HepG2 (cell line): ENCODE data around the gene PPIL6. TPM values are rescaled to one million over a fixed set of nuclear protein-coding genes. Genes with fewer than 3 reads are reported as not detected.
A peak's percentile ranks its signal among the peaks of the same experiment; 100 is the strongest.

ENCODE experiments used
- GLI4 ChIP-seq: sonication (generic); formaldehyde crosslinking; IDR thresholded peaks from 2 replicates; pipeline ENCODE4 v1.5.1; 2020; ENCODE audit warnings: missing genetic modification reagents, mild to moderate bottlenecking, moderate library complexity, borderline replicate concordance
- IKZF4 ChIP-seq: sonication (generic); formaldehyde crosslinking; IDR thresholded peaks from 2 replicates; pipeline ENCODE4 v1.5.1; 2020; ENCODE audit warnings: borderline replicate concordance, mild to moderate bottlenecking, low read depth, missing genetic modification reagents; ENCODE audit errors: not compliant biosample characterization
- NR2F2 ChIP-seq: IDR thresholded peaks from 2 replicates; pipeline ENCODE4 v1.6.1; 2012; ENCODE audit warnings: low read depth, inconsistent platforms, borderline replicate concordance
- NR3C1 ChIP-seq: sonication (generic); formaldehyde crosslinking; IDR thresholded peaks from 2 replicates; pipeline ENCODE4 v1.4.0; 2020; ENCODE audit warnings: missing genetic modification reagents
- PHF5A ChIP-seq: IDR thresholded peaks from one replicate; pipeline ENCODE4 v1.6.1; 2018; ENCODE audit warnings: low read depth, missing genetic modification reagents; ENCODE audit not compliant: unreplicated experiment
- TEAD2 ChIP-seq: sonication (generic); formaldehyde crosslinking; IDR thresholded peaks from 2 replicates; pipeline ENCODE4 v1.9.0; 2021; ENCODE audit warnings: missing genetic modification reagents
- YEATS4 ChIP-seq: sonication (generic); formaldehyde crosslinking; IDR thresholded peaks from 2 replicates; pipeline ENCODE4 v1.4.0; 2020; ENCODE audit warnings: missing genetic modification reagents, borderline replicate concordance
- ZBTB38 ChIP-seq: sonication (generic); formaldehyde crosslinking; IDR thresholded peaks from 2 replicates; pipeline ENCODE4 v1.5.1; 2020; ENCODE audit warnings: mild to moderate bottlenecking, missing genetic modification reagents
- ZFP1 ChIP-seq: IDR thresholded peaks from 2 replicates; pipeline ENCODE4 v1.6.1; 2016
- ZNF143 ChIP-seq: sonication (generic); formaldehyde crosslinking; IDR thresholded peaks from 2 replicates; pipeline ENCODE4 v1.4.0; 2020; ENCODE audit warnings: missing genetic modification reagents
- ZNF501 ChIP-seq: sonication (generic); formaldehyde crosslinking; IDR thresholded peaks from 2 replicates; pipeline ENCODE4 v1.5.1; 2020; ENCODE audit warnings: mild to moderate bottlenecking, moderate library complexity, missing genetic modification reagents
- ZNF75D ChIP-seq: sonication (generic); formaldehyde crosslinking; IDR thresholded peaks from 2 replicates; pipeline ENCODE4 v1.8.1; 2023; ENCODE audit warnings: missing genetic modification reagents, mild to moderate bottlenecking, borderline replicate concordance
- polyA plus RNA-seq, 8 experiments: library from polyadenylated mRNA; depleted of rRNA in 3 of 8; stranded (reverse) in 7 of 8; unstranded in 1 of 8; fragments of >200 nt; fragmentation: Illumina TruSeq in 4 of 8; extraction: Trizol in 4 of 8; gene quantifications; 2 replicates each; pipeline versions ENCODE4 v1.2.1 to v1.2.3, GENCODE V29; 2011 to 2016; ENCODE audit warnings: low read depth in 4 of 8, missing spikeins in 1 of 8, mixed read lengths in 1 of 8; ENCODE audit not compliant: insufficient read depth in 1 of 8
- total RNA-seq, 5 experiments: library from RNA; depleted of rRNA; stranded (reverse); fragments of >200 nt; fragmentation: Illumina TruSeq; extraction: Trizol; gene quantifications; 2 replicates each; pipeline ENCODE4 v1.2.3, GENCODE V29; 2016; ENCODE audit warnings: low read depth in 1 of 5
- TF ChIP-seq, protein P1 (sequence below): sonication (generic); formaldehyde crosslinking; IDR thresholded peaks from 2 replicates; pipeline ENCODE4 v1.4.0; 2020; ENCODE audit warnings: missing genetic modification reagents
- TF ChIP-seq, protein P2 (sequence below): sonication (generic); formaldehyde crosslinking; IDR thresholded peaks from 2 replicates; pipeline ENCODE4 v1.9.0; 2021; ENCODE audit warnings: missing genetic modification reagents, borderline replicate concordance
- TF ChIP-seq, protein P3 (sequence below): sonication (generic); formaldehyde crosslinking; IDR thresholded peaks from 2 replicates; pipeline ENCODE4 v1.5.1; 2020; ENCODE audit warnings: mild to moderate bottlenecking, missing genetic modification reagents, borderline replicate concordance
- TF ChIP-seq, protein P4 (sequence below): sonication (generic); formaldehyde crosslinking; IDR thresholded peaks from 2 replicates; pipeline ENCODE4 v1.8.0; 2022; ENCODE audit warnings: missing genetic modification reagents, mild to moderate bottlenecking, borderline replicate concordance
- TF ChIP-seq, protein P5 (sequence below): sonication (generic); formaldehyde crosslinking; IDR thresholded peaks from 2 replicates; pipeline ENCODE4 v1.8.0; 2022; ENCODE audit warnings: mild to moderate bottlenecking, missing genetic modification reagents, moderate library complexity

The PPIL6 gene
- total and polyA plus RNA-seq, 2 of the 13 experiments (the other 11 are each of a cell fraction or from before 2014, with no cell fraction given) = 0.22 to 0.46 TPM

DNA sequence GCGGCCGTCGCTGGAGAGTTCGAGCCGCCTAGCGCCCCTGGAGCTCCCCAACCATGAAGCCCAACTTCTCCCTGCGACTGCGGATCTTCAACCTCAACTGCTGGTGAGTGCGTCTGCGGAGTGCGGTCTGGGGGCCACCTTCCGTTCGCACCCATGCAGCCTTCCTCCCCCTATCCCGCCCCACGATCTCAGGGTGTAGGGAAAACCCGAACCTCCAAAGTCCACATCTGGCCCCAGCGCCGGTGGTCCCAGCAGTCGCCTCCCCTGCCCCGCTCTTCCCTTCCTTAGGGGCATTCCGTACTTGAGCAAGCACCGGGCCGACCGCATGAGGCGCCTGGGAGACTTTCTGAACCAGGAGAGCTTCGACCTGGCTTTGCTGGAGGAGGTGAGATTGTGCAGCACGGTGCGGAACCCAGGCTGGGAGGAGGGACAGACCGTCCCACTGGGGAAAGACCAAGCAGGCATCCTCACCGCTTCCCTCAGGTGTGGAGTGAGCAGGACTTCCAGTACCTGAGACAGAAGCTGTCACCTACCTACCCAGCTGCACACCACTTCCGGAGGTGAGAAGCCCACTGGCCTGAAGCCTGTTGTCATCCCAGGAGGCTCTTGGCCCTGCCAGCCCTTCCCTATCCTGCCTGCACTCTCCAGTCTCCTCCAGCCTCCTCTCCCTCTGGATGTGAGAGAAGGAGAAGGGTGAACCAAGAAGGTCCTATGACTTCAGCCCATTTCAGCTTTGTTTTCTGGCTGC is 815 bp upstream of the PPIL6 start (continued):
- TF ChIP-seq PHF5A (CRISPR knock-in tag) (no peak), ZNF75D (CRISPR knock-in tag) (no peak), ZBTB38 (CRISPR knock-in tag) (no peak), YEATS4 (CRISPR knock-in tag) (no peak), NR3C1 (CRISPR knock-in tag) (no peak), IKZF4 (CRISPR knock-in tag) (no peak), GLI4 (CRISPR knock-in tag) (no peak), ZNF501 (CRISPR knock-in tag) (peak; percentile 9; the same call in 1 of the 2 replicates), ZNF143 (CRISPR knock-in tag) (no peak), NR2F2 (no peak), ZFP1 (CRISPR knock-in tag) (no peak), TEAD2 (CRISPR knock-in tag) (no peak)
- TF ChIP-seq, protein P1, sequence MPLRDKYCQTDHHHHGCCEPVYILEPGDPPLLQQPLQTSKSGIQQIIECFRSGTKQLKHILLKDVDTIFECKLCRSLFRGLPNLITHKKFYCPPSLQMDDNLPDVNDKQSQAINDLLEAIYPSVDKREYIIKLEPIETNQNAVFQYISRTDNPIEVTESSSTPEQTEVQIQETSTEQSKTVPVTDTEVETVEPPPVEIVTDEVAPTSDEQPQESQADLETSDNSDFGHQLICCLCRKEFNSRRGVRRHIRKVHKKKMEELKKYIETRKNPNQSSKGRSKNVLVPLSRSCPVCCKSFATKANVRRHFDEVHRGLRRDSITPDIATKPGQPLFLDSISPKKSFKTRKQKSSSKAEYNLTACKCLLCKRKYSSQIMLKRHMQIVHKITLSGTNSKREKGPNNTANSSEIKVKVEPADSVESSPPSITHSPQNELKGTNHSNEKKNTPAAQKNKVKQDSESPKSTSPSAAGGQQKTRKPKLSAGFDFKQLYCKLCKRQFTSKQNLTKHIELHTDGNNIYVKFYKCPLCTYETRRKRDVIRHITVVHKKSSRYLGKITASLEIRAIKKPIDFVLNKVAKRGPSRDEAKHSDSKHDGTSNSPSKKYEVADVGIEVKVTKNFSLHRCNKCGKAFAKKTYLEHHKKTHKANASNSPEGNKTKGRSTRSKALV = no peak
- TF ChIP-seq, protein P2, sequence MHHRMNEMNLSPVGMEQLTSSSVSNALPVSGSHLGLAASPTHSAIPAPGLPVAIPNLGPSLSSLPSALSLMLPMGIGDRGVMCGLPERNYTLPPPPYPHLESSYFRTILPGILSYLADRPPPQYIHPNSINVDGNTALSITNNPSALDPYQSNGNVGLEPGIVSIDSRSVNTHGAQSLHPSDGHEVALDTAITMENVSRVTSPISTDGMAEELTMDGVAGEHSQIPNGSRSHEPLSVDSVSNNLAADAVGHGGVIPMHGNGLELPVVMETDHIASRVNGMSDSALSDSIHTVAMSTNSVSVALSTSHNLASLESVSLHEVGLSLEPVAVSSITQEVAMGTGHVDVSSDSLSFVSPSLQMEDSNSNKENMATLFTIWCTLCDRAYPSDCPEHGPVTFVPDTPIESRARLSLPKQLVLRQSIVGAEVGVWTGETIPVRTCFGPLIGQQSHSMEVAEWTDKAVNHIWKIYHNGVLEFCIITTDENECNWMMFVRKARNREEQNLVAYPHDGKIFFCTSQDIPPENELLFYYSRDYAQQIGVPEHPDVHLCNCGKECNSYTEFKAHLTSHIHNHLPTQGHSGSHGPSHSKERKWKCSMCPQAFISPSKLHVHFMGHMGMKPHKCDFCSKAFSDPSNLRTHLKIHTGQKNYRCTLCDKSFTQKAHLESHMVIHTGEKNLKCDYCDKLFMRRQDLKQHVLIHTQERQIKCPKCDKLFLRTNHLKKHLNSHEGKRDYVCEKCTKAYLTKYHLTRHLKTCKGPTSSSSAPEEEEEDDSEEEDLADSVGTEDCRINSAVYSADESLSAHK (CRISPR knock-in tag) = no peak
- TF ChIP-seq, protein P3, sequence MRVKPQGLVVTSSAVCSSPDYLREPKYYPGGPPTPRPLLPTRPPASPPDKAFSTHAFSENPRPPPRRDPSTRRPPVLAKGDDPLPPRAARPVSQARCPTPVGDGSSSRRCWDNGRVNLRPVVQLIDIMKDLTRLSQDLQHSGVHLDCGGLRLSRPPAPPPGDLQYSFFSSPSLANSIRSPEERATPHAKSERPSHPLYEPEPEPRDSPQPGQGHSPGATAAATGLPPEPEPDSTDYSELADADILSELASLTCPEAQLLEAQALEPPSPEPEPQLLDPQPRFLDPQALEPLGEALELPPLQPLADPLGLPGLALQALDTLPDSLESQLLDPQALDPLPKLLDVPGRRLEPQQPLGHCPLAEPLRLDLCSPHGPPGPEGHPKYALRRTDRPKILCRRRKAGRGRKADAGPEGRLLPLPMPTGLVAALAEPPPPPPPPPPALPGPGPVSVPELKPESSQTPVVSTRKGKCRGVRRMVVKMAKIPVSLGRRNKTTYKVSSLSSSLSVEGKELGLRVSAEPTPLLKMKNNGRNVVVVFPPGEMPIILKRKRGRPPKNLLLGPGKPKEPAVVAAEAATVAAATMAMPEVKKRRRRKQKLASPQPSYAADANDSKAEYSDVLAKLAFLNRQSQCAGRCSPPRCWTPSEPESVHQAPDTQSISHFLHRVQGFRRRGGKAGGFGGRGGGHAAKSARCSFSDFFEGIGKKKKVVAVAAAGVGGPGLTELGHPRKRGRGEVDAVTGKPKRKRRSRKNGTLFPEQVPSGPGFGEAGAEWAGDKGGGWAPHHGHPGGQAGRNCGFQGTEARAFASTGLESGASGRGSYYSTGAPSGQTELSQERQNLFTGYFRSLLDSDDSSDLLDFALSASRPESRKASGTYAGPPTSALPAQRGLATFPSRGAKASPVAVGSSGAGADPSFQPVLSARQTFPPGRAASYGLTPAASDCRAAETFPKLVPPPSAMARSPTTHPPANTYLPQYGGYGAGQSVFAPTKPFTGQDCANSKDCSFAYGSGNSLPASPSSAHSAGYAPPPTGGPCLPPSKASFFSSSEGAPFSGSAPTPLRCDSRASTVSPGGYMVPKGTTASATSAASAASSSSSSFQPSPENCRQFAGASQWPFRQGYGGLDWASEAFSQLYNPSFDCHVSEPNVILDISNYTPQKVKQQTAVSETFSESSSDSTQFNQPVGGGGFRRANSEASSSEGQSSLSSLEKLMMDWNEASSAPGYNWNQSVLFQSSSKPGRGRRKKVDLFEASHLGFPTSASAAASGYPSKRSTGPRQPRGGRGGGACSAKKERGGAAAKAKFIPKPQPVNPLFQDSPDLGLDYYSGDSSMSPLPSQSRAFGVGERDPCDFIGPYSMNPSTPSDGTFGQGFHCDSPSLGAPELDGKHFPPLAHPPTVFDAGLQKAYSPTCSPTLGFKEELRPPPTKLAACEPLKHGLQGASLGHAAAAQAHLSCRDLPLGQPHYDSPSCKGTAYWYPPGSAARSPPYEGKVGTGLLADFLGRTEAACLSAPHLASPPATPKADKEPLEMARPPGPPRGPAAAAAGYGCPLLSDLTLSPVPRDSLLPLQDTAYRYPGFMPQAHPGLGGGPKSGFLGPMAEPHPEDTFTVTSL (CRISPR knock-in tag) = no peak
- TF ChIP-seq, protein P4, sequence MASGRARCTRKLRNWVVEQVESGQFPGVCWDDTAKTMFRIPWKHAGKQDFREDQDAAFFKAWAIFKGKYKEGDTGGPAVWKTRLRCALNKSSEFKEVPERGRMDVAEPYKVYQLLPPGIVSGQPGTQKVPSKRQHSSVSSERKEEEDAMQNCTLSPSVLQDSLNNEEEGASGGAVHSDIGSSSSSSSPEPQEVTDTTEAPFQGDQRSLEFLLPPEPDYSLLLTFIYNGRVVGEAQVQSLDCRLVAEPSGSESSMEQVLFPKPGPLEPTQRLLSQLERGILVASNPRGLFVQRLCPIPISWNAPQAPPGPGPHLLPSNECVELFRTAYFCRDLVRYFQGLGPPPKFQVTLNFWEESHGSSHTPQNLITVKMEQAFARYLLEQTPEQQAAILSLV = no peak; the same call in 1 of the 2 replicates
- TF ChIP-seq, protein P5, sequence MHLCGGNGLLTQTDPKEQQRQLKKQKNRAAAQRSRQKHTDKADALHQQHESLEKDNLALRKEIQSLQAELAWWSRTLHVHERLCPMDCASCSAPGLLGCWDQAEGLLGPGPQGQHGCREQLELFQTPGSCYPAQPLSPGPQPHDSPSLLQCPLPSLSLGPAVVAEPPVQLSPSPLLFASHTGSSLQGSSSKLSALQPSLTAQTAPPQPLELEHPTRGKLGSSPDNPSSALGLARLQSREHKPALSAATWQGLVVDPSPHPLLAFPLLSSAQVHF (CRISPR knock-in tag) = no peak
